Liver (tissue), 3 donors: ENCODE measurements around the gene MORN3.

Experiments used
- TAF1 ChIP-seq: conservative IDR thresholded peaks from 2 replicates; pipeline ENCODE4 v1.6.1; 2016; ENCODE audit warnings: antibody characterized with exemption, mild to moderate bottlenecking
- TF ChIP-seq, protein P1 (sequence below): fragments of 150-350 bp; IDR thresholded peaks from 2 replicates; pipeline ENCODE4 v1.5.1; 2017; ENCODE audit warnings: improper control_type of control experiment, low read depth, low read length; ENCODE audit not compliant: missing input control
- donor health status: healthy.
- donor health status: healthy.

DNA sequence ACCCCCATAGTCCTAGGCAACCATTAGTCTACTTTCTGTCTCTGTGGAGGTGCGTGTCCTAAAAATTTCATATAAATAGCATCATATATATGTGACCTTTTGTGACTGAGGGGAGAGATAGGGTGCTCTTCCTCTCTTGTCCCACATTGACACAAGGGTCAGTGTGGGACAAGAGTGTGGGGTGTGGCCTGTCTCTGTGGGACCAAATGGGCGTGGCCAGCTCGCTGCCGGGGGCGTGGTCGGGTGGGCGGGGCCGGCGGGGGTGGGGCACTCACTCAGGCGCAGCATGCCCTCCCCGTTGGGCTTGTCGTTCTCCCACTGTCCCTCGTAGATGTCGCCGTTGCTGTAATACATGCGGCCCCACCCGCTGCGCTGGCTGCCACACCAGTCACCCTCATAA, 15.5 kb downstream of the MORN3 start:
- TF ChIP-seq, protein P1, sequence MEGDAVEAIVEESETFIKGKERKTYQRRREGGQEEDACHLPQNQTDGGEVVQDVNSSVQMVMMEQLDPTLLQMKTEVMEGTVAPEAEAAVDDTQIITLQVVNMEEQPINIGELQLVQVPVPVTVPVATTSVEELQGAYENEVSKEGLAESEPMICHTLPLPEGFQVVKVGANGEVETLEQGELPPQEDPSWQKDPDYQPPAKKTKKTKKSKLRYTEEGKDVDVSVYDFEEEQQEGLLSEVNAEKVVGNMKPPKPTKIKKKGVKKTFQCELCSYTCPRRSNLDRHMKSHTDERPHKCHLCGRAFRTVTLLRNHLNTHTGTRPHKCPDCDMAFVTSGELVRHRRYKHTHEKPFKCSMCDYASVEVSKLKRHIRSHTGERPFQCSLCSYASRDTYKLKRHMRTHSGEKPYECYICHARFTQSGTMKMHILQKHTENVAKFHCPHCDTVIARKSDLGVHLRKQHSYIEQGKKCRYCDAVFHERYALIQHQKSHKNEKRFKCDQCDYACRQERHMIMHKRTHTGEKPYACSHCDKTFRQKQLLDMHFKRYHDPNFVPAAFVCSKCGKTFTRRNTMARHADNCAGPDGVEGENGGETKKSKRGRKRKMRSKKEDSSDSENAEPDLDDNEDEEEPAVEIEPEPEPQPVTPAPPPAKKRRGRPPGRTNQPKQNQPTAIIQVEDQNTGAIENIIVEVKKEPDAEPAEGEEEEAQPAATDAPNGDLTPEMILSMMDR = no peak
- no peak for TF ChIP-seq TAF1
